K562 (cell line): ENCODE results near the gene ADAMTS14. TPM values are rescaled to one million over a fixed set of nuclear protein-coding genes. Genes with fewer than 3 reads are reported as not detected.

Experiments
- CREB1 ChIP-seq, 2 experiments: sonication (generic) in 1 of 2; formaldehyde crosslinking in 1 of 2; IDR thresholded peaks; 2 replicates each; pipeline versions ENCODE4 v1.6.1 to v1.8.0; 2012 to 2022; ENCODE audit warnings: inconsistent platforms in 1 of 2, mild to moderate bottlenecking in 1 of 2, missing genetic modification reagents in 1 of 2, moderate library complexity in 1 of 2
- CREB3 ChIP-seq: fragments of 450-650 bp; conservative IDR thresholded peaks from 2 replicates; pipeline ENCODE4 v1.6.1; 2016; ENCODE audit warnings: missing genetic modification characterization, low read depth, mild to moderate bottlenecking, missing compliant biosample characterization, moderate library complexity
- MEF2A ChIP-seq: IDR thresholded peaks from 2 replicates; pipeline ENCODE4 v1.6.1; 2011; ENCODE audit warnings: low read depth, mild to moderate bottlenecking, low read length, moderate library complexity; ENCODE audit not compliant: control insufficient read depth
- MEF2D ChIP-seq: conservative IDR thresholded peaks from 2 replicates; pipeline ENCODE4 v1.6.1; 2016; ENCODE audit warnings: low read depth, missing genetic modification characterization, missing compliant biosample characterization
- RAD21 ChIP-seq, 2 experiments: fragments of 250-450 bp in 1 of 2; fragments of 450-650 bp in 1 of 2; sonication (Bioruptor Pico) in 1 of 2; formaldehyde crosslinking in 1 of 2; IDR thresholded peaks in 1 of 2; conservative IDR thresholded peaks in 1 of 2; 2 replicates each; pipeline versions ENCODE4 v1.4.0 to v1.8.0; 2020 to 2022; ENCODE audit warnings: mild to moderate bottlenecking in 2 of 2, moderate library complexity in 1 of 2
- TAF1 ChIP-seq: IDR thresholded peaks from 2 replicates; pipeline ENCODE4 v1.6.1; 2011; ENCODE audit warnings: mild to moderate bottlenecking, low read length, moderate library complexity; ENCODE audit not compliant: insufficient read depth, control insufficient read depth, severe bottlenecking; ENCODE audit errors: extremely low read depth
- USF1 ChIP-seq: sonication (generic); formaldehyde crosslinking; IDR thresholded peaks from 2 replicates; pipeline ENCODE4 v1.9.0; 2022; ENCODE audit warnings: mild to moderate bottlenecking, missing genetic modification reagents
- polyA plus RNA-seq, 8 experiments: library from polyadenylated mRNA; depleted of rRNA in 4 of 8; stranded (reverse) in 5 of 8; unstranded in 3 of 8; fragments of >200 nt; fragmentation: Nextera tagmentation in 2 of 8; fragmentation: Illumina TruSeq in 1 of 8; extraction: Ambion mirVana in 2 of 8; extraction: Trizol in 1 of 8; gene quantifications; 2 replicates each; pipeline versions ENCODE4 v1.2.1 to v1.2.3, GENCODE V29; 2011 to 2014; ENCODE audit warnings: inconsistent platforms in 1 of 8, missing spikeins in 1 of 8
- total RNA-seq, 7 experiments: library from RNA; depleted of rRNA in 6 of 7; stranded (reverse); fragments of >200 nt in 6 of 7; fragmentation: Illumina TruSeq in 2 of 7; extraction: Trizol in 2 of 7; gene quantifications; 2 replicates each; pipeline versions ENCODE4 v1.2.1 to v1.2.3, GENCODE V29; 2011 to 2021; ENCODE audit warnings: low replicate concordance in 1 of 7
- TF ChIP-seq, protein P1 (sequence below), 2 experiments: fragments of 450-650 bp; IDR thresholded peaks; 2 replicates each; pipeline ENCODE4 v1.6.1; 2016; ENCODE audit warnings: mild to moderate bottlenecking in 2 of 2, borderline replicate concordance in 1 of 2, low read depth in 1 of 2, moderate library complexity in 1 of 2
- TF ChIP-seq, protein P2 (sequence below): sonication (generic); formaldehyde crosslinking; IDR thresholded peaks from 2 replicates; pipeline ENCODE4 v1.9.0; 2022; ENCODE audit warnings: mild to moderate bottlenecking, missing genetic modification reagents

The ADAMTS14 gene
- total and polyA plus RNA-seq, 9 of the 15 experiments (the other 6 are each of a cell fraction or from before 2014, with no cell fraction given) = 0.04 to 37.4 (median 15.9) TPM

DNA sequence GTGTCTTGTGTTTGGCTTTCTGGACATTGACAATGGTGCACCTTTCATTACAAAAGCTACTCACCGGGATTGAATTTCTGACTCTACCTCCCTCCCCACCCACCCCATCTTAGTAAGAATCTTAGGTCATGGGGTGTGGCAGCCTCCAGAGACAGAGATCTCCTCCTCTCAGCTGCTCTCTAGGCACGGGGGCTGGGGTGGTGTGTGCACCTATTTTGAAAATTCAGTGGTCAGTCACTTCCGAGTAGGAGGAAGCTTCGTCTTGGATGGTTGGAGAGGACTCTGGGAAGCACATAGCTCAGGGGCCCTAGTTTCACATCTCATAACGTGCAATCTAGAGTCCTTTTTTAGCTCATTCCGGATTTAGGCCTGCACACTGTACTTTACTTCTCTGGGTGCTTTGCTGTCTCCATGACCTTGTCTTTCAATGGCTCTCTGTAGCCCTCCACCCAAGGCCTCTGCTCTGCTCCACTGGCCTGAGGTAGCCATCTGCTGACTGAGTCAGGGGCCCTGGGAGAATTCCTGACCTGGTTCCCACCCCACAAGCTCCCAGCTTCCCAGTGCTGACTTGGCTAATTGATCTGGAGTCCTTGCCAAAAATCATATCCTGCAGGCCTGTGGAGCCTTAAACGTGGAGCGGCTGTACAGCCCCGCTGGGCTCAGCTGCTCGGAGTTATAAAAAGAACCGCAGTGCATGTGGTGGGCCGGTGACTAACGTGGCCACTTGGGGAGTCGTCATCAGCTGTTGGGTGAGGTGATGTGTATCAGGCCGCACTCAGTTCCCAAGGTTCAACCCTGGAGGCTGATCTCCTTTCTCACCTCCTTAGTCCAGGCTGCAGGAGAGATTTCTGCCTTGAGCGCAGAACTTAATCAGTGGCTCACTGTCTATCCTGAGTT lies 19.3 kb upstream of the ADAMTS14 start (continued):
- TF ChIP-seq MEF2D (tag) (peak; percentile 90), RAD21 (CRISPR knock-in tag; conservative IDR thresholded peaks at IDR 0.05 in 1 of 2, IDR thresholded peaks at IDR 0.05 in 1 of 2) (peak; percentile 9 to 24; a peak in 2 of 4 replicates), MEF2A (peak; percentile 83; the same call in 1 of the 2 replicates), USF1 (peak; percentile 15; the same call in 1 of the 2 replicates), TAF1 (peak; percentile 34), CREB3 (tag) (peak; percentile 25; the same call in 1 of the 2 replicates), CREB1 (IDR thresholded peaks at IDR 0.05) (peak; percentile 31; the same call in 1 of the 2 replicates), CREB1 (CRISPR knock-in tag; IDR thresholded peaks at IDR 0.05) (peak; percentile 55; the same call in 1 of the 2 replicates)
- TF ChIP-seq, protein P1, sequence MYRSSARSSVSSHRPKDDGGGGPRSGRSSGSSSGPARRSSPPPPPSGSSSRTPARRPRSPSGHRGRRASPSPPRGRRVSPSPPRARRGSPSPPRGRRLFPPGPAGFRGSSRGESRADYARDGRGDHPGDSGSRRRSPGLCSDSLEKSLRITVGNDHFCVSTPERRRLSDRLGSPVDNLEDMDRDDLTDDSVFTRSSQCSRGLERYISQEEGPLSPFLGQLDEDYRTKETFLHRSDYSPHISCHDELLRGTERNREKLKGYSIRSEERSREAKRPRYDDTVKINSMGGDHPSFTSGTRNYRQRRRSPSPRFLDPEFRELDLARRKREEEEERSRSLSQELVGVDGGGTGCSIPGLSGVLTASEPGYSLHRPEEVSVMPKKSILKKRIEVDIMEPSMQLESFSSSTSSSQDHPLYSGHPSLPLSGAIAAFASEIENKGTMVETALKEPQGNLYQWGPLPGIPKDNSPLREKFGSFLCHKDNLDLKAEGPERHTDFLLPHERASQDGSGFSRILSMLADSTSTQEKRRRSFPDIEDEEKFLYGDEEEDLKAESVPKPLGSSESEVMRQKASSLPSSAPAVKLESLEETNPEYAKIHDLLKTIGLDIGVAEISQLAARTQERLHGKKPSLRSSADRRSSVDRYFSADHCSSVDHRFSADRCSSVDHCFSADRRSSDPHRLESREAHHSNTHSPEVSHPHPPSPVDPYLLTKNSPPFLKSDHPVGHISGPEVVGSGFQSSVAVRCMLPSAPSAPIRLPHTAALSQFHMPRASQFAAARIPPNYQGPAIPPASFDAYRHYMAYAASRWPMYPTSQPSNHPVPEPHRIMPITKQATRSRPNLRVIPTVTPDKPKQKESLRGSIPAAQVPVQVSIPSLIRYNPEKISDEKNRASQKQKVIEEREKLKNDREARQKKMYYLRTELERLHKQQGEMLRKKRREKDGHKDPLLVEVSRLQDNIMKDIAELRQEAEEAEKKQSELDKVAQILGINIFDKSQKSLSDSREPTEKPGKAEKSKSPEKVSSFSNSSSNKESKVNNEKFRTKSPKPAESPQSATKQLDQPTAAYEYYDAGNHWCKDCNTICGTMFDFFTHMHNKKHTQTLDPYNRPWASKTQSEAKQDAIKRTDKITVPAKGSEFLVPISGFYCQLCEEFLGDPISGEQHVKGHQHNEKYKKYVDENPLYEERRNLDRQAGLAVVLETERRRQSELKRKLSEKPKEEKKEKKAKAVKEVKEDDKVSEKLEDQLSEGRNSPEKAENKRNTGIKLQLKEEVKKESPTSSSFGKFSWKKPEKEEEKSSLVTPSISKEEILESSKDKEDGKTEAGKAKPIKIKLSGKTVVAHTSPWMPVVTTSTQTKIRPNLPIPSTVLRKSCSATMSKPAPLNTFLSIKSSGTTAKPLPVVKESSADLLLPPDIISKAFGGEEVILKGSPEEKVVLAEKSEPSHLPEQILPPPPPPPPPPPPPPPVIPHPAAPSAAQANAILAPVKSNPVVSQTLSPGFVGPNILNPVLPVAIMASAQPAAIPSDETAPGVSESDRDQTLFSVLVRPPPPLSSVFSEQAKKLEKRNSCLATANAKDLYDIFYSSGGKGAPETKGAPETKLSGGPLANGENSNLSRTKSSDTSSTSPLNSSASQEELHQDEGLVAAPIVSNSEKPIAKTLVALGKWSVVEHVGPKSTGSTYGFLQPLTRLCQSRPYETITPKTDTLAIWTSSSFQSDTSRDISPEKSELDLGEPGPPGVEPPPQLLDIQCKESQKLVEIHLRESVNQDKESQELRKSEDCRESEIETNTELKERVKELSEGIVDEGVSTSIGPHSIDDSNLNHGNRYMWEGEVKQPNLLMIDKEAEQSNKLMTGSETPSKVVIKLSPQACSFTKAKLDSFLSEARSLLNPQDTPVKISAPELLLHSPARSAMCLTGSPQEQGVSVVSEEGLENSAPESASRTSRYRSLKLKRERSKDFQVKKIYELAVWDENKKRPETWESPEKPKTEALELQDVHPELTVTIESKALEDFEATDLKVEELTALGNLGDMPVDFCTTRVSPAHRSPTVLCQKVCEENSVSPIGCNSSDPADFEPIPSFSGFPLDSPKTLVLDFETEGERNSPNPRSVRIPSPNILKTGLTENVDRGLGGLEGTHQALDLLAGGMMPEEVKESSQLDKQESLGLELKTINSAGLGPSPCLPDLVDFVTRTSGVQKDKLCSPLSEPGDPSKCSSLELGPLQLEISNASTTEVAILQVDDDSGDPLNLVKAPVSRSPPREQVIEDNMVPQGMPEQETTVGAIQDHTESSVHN (IDR thresholded peaks at IDR 0.05; ENCODE audit: borderline replicate concordance in 1 of 2, low read depth in 1 of 2) = peak in 1 of 2 experiments; percentile 82; a peak in 2 of 4 replicates
- TF ChIP-seq, protein P2, sequence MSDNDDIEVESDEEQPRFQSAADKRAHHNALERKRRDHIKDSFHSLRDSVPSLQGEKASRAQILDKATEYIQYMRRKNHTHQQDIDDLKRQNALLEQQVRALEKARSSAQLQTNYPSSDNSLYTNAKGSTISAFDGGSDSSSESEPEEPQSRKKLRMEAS = peak; percentile 89
